SU-DHL-6 (cell line): ENCODE results near the gene CEP78.
A peak's percentile ranks its signal among the peaks of the same experiment; 100 is the strongest.
"Not testable (repeated sequence)": the region's sequence is repeated elsewhere in the genome, so short reads cannot be mapped to it uniquely, and the experiment has no call there.

Experiments used
- H2AFZ ChIP-seq: fragments of 200-600 bp; sonication (generic); 2 replicates; pipeline ENCODE4 v1.6.1; 2014; ENCODE audit warnings: low read depth, mild to moderate bottlenecking, moderate library complexity, mixed read lengths, antibody characterized with exemption, low read length; ENCODE audit not compliant: severe bottlenecking
- H3F3A ChIP-seq: fragments of 200-600 bp; shearing (Covaris generic); 2 replicates; pipeline ENCODE4 v1.6.0; 2016; ENCODE audit warnings: antibody characterized with exemption, mild to moderate bottlenecking; ENCODE audit not compliant: insufficient read depth
- H3K27ac ChIP-seq: fragments of 200-600 bp; sonication (generic); 2 replicates; pipeline ENCODE4 v1.5.1; 2016; ENCODE audit warnings: low read depth, mild to moderate bottlenecking, low read length, moderate library complexity, mixed read lengths
- H3K27me3 ChIP-seq: fragments of 200-600 bp; sonication (generic), shearing (Covaris generic); 2 replicates; pipeline ENCODE4 v1.6.0; 2014; ENCODE audit warnings: mild to moderate bottlenecking, low read length
- H3K36me3 ChIP-seq: fragments of 200-600 bp; sonication (generic); 2 replicates; pipeline ENCODE4 v1.6.1; 2014; ENCODE audit warnings: mild to moderate bottlenecking, low read length, mixed read lengths
- H3K4me2 ChIP-seq: fragments of 300-600, 200-600 bp; shearing (Covaris generic), sonication (generic); 2 replicates; pipeline ENCODE4 v1.6.0; 2014; ENCODE audit warnings: low read length, low read depth, mild to moderate bottlenecking; ENCODE audit not compliant: poor library complexity, severe bottlenecking
- H3K4me3 ChIP-seq: fragments of 200-600 bp; sonication (generic); 2 replicates; pipeline ENCODE4 v1.5.1; 2014; ENCODE audit warnings: antibody characterized with exemption, low read length, mild to moderate bottlenecking, mixed read lengths; ENCODE audit not compliant: insufficient read depth, poor library complexity, severe bottlenecking
- H3K79me2 ChIP-seq: fragments of 200-600 bp; sonication (generic); 2 replicates; pipeline ENCODE4 v1.6.1; 2014; ENCODE audit warnings: mild to moderate bottlenecking, low read length, moderate library complexity; ENCODE audit not compliant: insufficient read depth
- H3K9ac ChIP-seq: fragments of 200-600 bp; sonication (generic); 2 replicates; pipeline ENCODE4 v1.7.0; 2014; ENCODE audit warnings: mild to moderate bottlenecking, low read length
- H3K9me2 ChIP-seq: fragments of 200-600 bp; sonication (generic); replicated peaks from 2 replicates; pipeline ENCODE4 v1.6.1; 2014; ENCODE audit warnings: low read length; ENCODE audit not compliant: insufficient read depth
- H3K9me3 ChIP-seq: fragments of 200-600 bp; sonication (generic); 2 replicates; pipeline ENCODE4 v1.6.1; 2014; ENCODE audit warnings: low read length, mixed read lengths; ENCODE audit not compliant: insufficient read depth
- H4K20me1 ChIP-seq: fragments of 200-600 bp; sonication (generic); 2 replicates; pipeline ENCODE4 v1.6.1; 2014; ENCODE audit warnings: low read depth, mild to moderate bottlenecking, antibody characterized with exemption, low read length, moderate library complexity, mixed read lengths
- CTCF ChIP-seq: fragments of 200-600 bp; sonication (generic); IDR thresholded peaks from one replicate; pipeline ENCODE4 v1.5.1; 2017; ENCODE audit warnings: antibody characterized with exemption, mild to moderate bottlenecking, low read length, moderate library complexity; ENCODE audit not compliant: insufficient read depth, poor library complexity, severe bottlenecking
- EZH2phosphoT487 ChIP-seq: fragments of 200-600 bp; sonication (generic), shearing (Covaris generic); conservative IDR thresholded peaks from 2 replicates; pipeline ENCODE4 v1.6.1; 2018; ENCODE audit warnings: mild to moderate bottlenecking, antibody characterized with exemption, low read length, moderate library complexity, mixed read lengths

The CEP78 gene

GRCh38 chr9:78230761-78231160 lies 5.1 kb upstream of the CEP78 start:
- H4K20me1 ChIP-seq: no peaks in the 10 kb centered on the region
- H3K9me2 ChIP-seq: no peaks in the 10 kb centered on the region
- H3K27me3 ChIP-seq: no peaks in the 10 kb centered on the region
- H3F3A ChIP-seq: no peaks in the 10 kb centered on the region
- no peak overlapping the region for H3K4me3 ChIP-seq
- no peak overlapping the region for H3K27ac ChIP-seq
- H3K9me3 ChIP-seq: no peaks in the 10 kb centered on the region
- no peaks in the 10 kb centered on the region for H3K79me2 ChIP-seq
- H3K9ac ChIP-seq: no peak overlapping the region
- no peak overlapping the region for H3K4me2 ChIP-seq
- TF ChIP-seq EZH2phosphoT487 (no peak), CTCF (no peak)
- no peaks in the 10 kb centered on the region for H3K36me3 ChIP-seq
- no peak overlapping the region for H2AFZ ChIP-seq

- H3K9ac ChIP-seq, H3K36me3 ChIP-seq, H3K9me3 ChIP-seq, H2AFZ ChIP-seq, H3K27ac ChIP-seq, H3K27me3 ChIP-seq, H3K4me3 ChIP-seq, H3F3A ChIP-seq, H4K20me1 ChIP-seq, H3K4me2 ChIP-seq, H3K9me2 ChIP-seq: not testable (repeated sequence)
- peaks cover 13% of the 10 kb centered on the region for H3K79me2 ChIP-seq
Measured at GRCh38 chr9:78232471-78232870, 3.4 kb upstream of the CEP78 start.

- TF ChIP-seq CTCF (no peak), EZH2phosphoT487 (no peak)
- no peaks in the 10 kb centered on the region for H4K20me1 ChIP-seq
- no peaks in the 10 kb centered on the region for H3K9me3 ChIP-seq
- peak overlapping the region; percentile 93 for H3K4me3 ChIP-seq
- no peaks in the 10 kb centered on the region for H3F3A ChIP-seq
- H3K27me3 ChIP-seq: no peaks in the 10 kb centered on the region
- no peak overlapping the region for H3K27ac ChIP-seq
- peak overlapping the region; percentile 96 for H2AFZ ChIP-seq
- peaks cover 21% of the 10 kb centered on the region for H3K79me2 ChIP-seq
- H3K9ac ChIP-seq: peak overlapping the region; percentile 84
- no peaks in the 10 kb centered on the region for H3K36me3 ChIP-seq
- peak overlapping the region; percentile 95 for H3K4me2 ChIP-seq
- H3K9me2 ChIP-seq: no peaks in the 10 kb centered on the region
Measured at GRCh38 chr9:78234810-78235209, 1.1 kb upstream of the CEP78 start.

- no peaks in the 10 kb centered on the region for H3K36me3 ChIP-seq
- peak overlapping the region; percentile 84 for H3K9ac ChIP-seq
- peak overlapping the region; percentile 95 for H3K4me2 ChIP-seq
- H4K20me1 ChIP-seq: no peaks in the 10 kb centered on the region
- no peaks in the 10 kb centered on the region for H3K9me3 ChIP-seq
- H3K27ac ChIP-seq: peak overlapping the region; percentile 63; the same call in 1 of the 2 replicates
- no peaks in the 10 kb centered on the region for H3F3A ChIP-seq
- H3K4me3 ChIP-seq: peak overlapping the region; percentile 93
- H3K27me3 ChIP-seq: no peaks in the 10 kb centered on the region
- H3K79me2 ChIP-seq: peaks cover 21% of the 10 kb centered on the region
- H3K9me2 ChIP-seq: no peaks in the 10 kb centered on the region
- H2AFZ ChIP-seq: peak overlapping the region; percentile 96
- no peak for TF ChIP-seq EZH2phosphoT487
- TF ChIP-seq CTCF: no peak
Measured at GRCh38 chr9:78235256-78235761, 566 bp upstream of the CEP78 start.
